Measurements from ENCODE around the gene EFCAB9. TPM values are rescaled to one million over a fixed set of nuclear protein-coding genes. Genes with fewer than 3 reads are reported as not detected.

The EFCAB9 gene
- total RNA-seq, 1 experiment from 2014 or later, result not detected

- ATAC-seq, result no peak
- Mint-ChIP-seq H3K4me1 (peaks cover 14% of the 10 kb centered on the region), H3K4me3 (no peak overlapping the region), H3K27me3 (ENCODE audit: low read depth) (no peaks in the 10 kb centered on the region), H3K36me3 (no peaks in the 10 kb centered on the region), H3K9me3 (no peaks in the 10 kb centered on the region), H3K27ac (no peak overlapping the region; the same call in 1 of the 2 replicates)
- TF ChIP-seq PRDM15 (CRISPR knock-in tag; IDR thresholded peaks at IDR 0.05), result no peak
- 0 out of 2 replicates have a peak, but pooled peaks have one; percentile 10 for TF ChIP-seq ZNF121 (CRISPR knock-in tag; IDR thresholded peaks at IDR 0.05)
- POLR2A ChIA-PET, result no interaction called here
- CTCF ChIA-PET, result no interaction called here
- no peak for DNase-seq (ENCODE audit: low spot score)
Measured at GRCh38 chr5:172145870-172146747, 47.9 kb upstream of the EFCAB9 start.

GRCh38 chr5:172146748-172147092 lies 47.3 kb upstream of the EFCAB9 start:
- TF ChIP-seq CBFB (CRISPR knock-in tag; IDR thresholded peaks at IDR 0.05; ENCODE audit: low read depth) (no peak), GTF2I (CRISPR knock-in tag; conservative IDR thresholded peaks at IDR 0.05) (no peak)
- Mint-ChIP-seq H3K4me1 (peaks cover 13% of the 10 kb centered on the region), H3K9me3 (no peaks in the 10 kb centered on the region), H3K27ac (peak overlapping the region; percentile 71), H3K4me3 (no peak overlapping the region), H3K27me3 (ENCODE audit: low read depth) (no peaks in the 10 kb centered on the region), H3K36me3 (no peaks in the 10 kb centered on the region)
- POLR2A ChIA-PET, result no interaction called here
- CTCF ChIA-PET, result no interaction called here
- ATAC-seq (no peak), DNase-seq (ENCODE audit: low spot score) (no peak)

GRCh38 chr5:172147857-172148256 lies 46.1 kb upstream of the EFCAB9 start:
- ChIA-PET CTCF (no interaction called here), POLR2A (no interaction called here)
- peak overlapping the region; percentile 13; the same call in 1 of the 2 replicates for H3K27ac Mint-ChIP-seq
- no peak overlapping the region for H3K4me3 Mint-ChIP-seq
- H3K4me1 Mint-ChIP-seq, result peaks cover 10% of the 10 kb centered on the region
- no peaks in the 10 kb centered on the region for H3K36me3 Mint-ChIP-seq
- DNase-seq (ENCODE audit: low spot score) (no peak), ATAC-seq (no peak)
- TF ChIP-seq JUN (CRISPR knock-in tag; IDR thresholded peaks at IDR 0.05) (no peak), ZNF138 (CRISPR knock-in tag; conservative IDR thresholded peaks at IDR 0.05) (no peak), MYBL2 (CRISPR knock-in tag; IDR thresholded peaks at IDR 0.05) (no peak), JAZF1 (CRISPR knock-in tag; IDR thresholded peaks at IDR 0.05) (no peak), NR1H2 (CRISPR knock-in tag; IDR thresholded peaks at IDR 0.05) (no peak), SMAD4 (CRISPR knock-in tag; IDR thresholded peaks at IDR 0.05) (no peak), TP53 (CRISPR knock-in tag; IDR thresholded peaks at IDR 0.05) (no peak), NR2C2 (CRISPR knock-in tag; IDR thresholded peaks at IDR 0.05) (no peak), SOX15 (CRISPR knock-in tag; IDR thresholded peaks at IDR 0.05) (no peak), ZNF423 (CRISPR knock-in tag; IDR thresholded peaks at IDR 0.05) (no peak), ZNF121 (CRISPR knock-in tag; IDR thresholded peaks at IDR 0.05) (no peak), ZNF416 (CRISPR knock-in tag; IDR thresholded peaks at IDR 0.05) (no peak)
- no peaks in the 10 kb centered on the region for H3K9me3 Mint-ChIP-seq
- no peaks in the 10 kb centered on the region for H3K27me3 Mint-ChIP-seq (ENCODE audit: low read depth)

GRCh38 chr5:172148381-172148780 lies 45.6 kb upstream of the EFCAB9 start:
- H3K27ac Mint-ChIP-seq, result no peak overlapping the region; the same call in 1 of the 2 replicates
- no peaks in the 10 kb centered on the region for H3K36me3 Mint-ChIP-seq
- POLR2A ChIA-PET, result no interaction called here

More at GRCh38 chr5:172148381-172148780, 45.6 kb upstream of the EFCAB9 start:
- Mint-ChIP-seq H3K4me3 (no peak overlapping the region), H3K27me3 (ENCODE audit: low read depth) (no peaks in the 10 kb centered on the region), H3K9me3 (no peaks in the 10 kb centered on the region), H3K4me1 (peaks cover 10% of the 10 kb centered on the region)
- DNase-seq (ENCODE audit: low spot score), result no peak
- no peak for ATAC-seq
- TF ChIP-seq IRF2 (CRISPR knock-in tag; IDR thresholded peaks at IDR 0.05; ENCODE audit: borderline replicate concordance, low read depth), result no peak
- CTCF ChIA-PET, result no interaction called here

All from WTC11 (cell line).